GM19324 (cell line): Measurements from ENCODE around the gene PM20D1.

Source experiments
- ATAC-seq: cut with Tn5 transposase; IDR thresholded peaks from one replicate; pipeline ENCODE4 v1.9.1; 2021; ENCODE audit warnings: mild to moderate bottlenecking, moderate library complexity; ENCODE audit not compliant: unreplicated experiment, low FRiP score

PM20D1 gene

GRCh38 chr1:205782627-205783432 is 67.1 kb downstream of the PM20D1 start:
- ATAC-seq: no peak

GRCh38 chr1:205780335-205780734 is 69.6 kb downstream of the PM20D1 start:
- ATAC-seq: no peak
